Astrocyte of the cerebellum (primary cell): ENCODE data around the gene AXL.

Source experiments
- DNase-seq: peaks from one replicate; pipeline ENCODE4 v3.0.0-alpha.2; 2011; ENCODE audit warnings: low read depth
- H3K4me3 ChIP-seq: 2 replicates; pipeline ENCODE4 v1.5.1; 2011; ENCODE audit warnings: mild to moderate bottlenecking, low read depth, low read length, moderate library complexity
- CTCF ChIP-seq: IDR thresholded peaks from 2 replicates; pipeline ENCODE4 v1.5.1; 2012; ENCODE audit warnings: low read length, low read depth, moderate library complexity, mild to moderate bottlenecking; ENCODE audit errors: missing control alignments
- in situ Hi-C: cut with HindIII; loops from 2 replicates; pipeline ENCODE4 v1.10.0; 2017; ENCODE audit warnings: low sequenced_read_pairs

The AXL gene

GRCh38 chr19:41303954-41304353 lies 84.9 kb downstream of the AXL start:
- H3K4me3 ChIP-seq: no peak overlapping the region
- TF ChIP-seq CTCF: no peak
- in situ Hi-C loops: no loop called here
- no peak for DNase-seq

GRCh38 chr19:41304706-41305483 lies 85.9 kb downstream of the AXL start:
- in situ Hi-C loops: no loop called here
- TF ChIP-seq CTCF: no peak
- DNase-seq: no peak
- H3K4me3 ChIP-seq: no peak overlapping the region

- TF ChIP-seq CTCF: no peak
- in situ Hi-C loops: no loop called here
- DNase-seq: no peak
- no peak overlapping the region for H3K4me3 ChIP-seq
Measured at GRCh38 chr19:41305927-41306793, 87.1 kb downstream of the AXL start.

GRCh38 chr19:41307090-41307875 lies 88.3 kb downstream of the AXL start:
- TF ChIP-seq CTCF: no peak
- no peak for DNase-seq
- in situ Hi-C loops: no loop called here
- no peak overlapping the region for H3K4me3 ChIP-seq

- DNase-seq: no peak
- TF ChIP-seq CTCF: no peak
- no peak overlapping the region for H3K4me3 ChIP-seq
- in situ Hi-C loops: no loop called here
Measured at GRCh38 chr19:41307954-41308449, 89.0 kb downstream of the AXL start.
